GM21529 (cell line): ENCODE data around the gene KLHL17.
"Not testable (repeated sequence)": the region's sequence is repeated elsewhere in the genome, so short reads cannot be mapped to it uniquely, and the experiment has no call there.

Experiments used
- ATAC-seq: cut with Tn5 transposase; IDR thresholded peaks from one replicate; pipeline ENCODE4 v1.9.1; 2021; ENCODE audit not compliant: unreplicated experiment

Gene KLHL17

GRCh38 chr1:980137-980571 is 19.8 kb downstream of the KLHL17 start:
- ATAC-seq: no peak

GRCh38 chr1:980602-981395 is 20.4 kb downstream of the KLHL17 start:
- ATAC-seq: no peak

- no peak for ATAC-seq
Observed at GRCh38 chr1:981491-981954, 21.1 kb downstream of the KLHL17 start.

GRCh38 chr1:981955-982558 is 21.7 kb downstream of the KLHL17 start, which contains the start of gene PERM1:
Gene PERM1 (minus strand): TSS chr1:982093. CDS start chr1:981029, 1,064 bp downstream.
- ATAC-seq: no peak

- no peak for ATAC-seq
Observed at GRCh38 chr1:982765-983436, 22.5 kb downstream of the KLHL17 start.

GRCh38 chr1:983798-984475 is 23.6 kb downstream of the KLHL17 start:
- ATAC-seq: no peak

GRCh38 chr1:984476-984814 is 24.1 kb downstream of the KLHL17 start:
- no peak for ATAC-seq

- ATAC-seq: no peak
Observed at GRCh38 chr1:985126-985525, 24.7 kb downstream of the KLHL17 start.

GRCh38 chr1:988061-988460 is 27.7 kb downstream of the KLHL17 start:
- ATAC-seq: not testable (repeated sequence)

GRCh38 chr1:991275-991674 is 30.9 kb downstream of the KLHL17 start:
- ATAC-seq: not testable (repeated sequence)

- ATAC-seq: no peak
Observed at GRCh38 chr1:991895-992294, 31.5 kb downstream of the KLHL17 start.

- no peak for ATAC-seq
Observed at GRCh38 chr1:992362-992761, 32.0 kb downstream of the KLHL17 start.

- ATAC-seq: no peak
Observed at GRCh38 chr1:993379-993995, 33.1 kb downstream of the KLHL17 start.

GRCh38 chr1:994546-994945 is 34.2 kb downstream of the KLHL17 start:
- not testable (repeated sequence) for ATAC-seq

GRCh38 chr1:995665-996633 is 35.6 kb downstream of the KLHL17 start:
- ATAC-seq: no peak

GRCh38 chr1:996851-997712 is 36.7 kb downstream of the KLHL17 start:
- no peak for ATAC-seq

- no peak for ATAC-seq
Observed at GRCh38 chr1:997713-997992, 37.3 kb downstream of the KLHL17 start.

GRCh38 chr1:997993-998744 is 37.8 kb downstream of the KLHL17 start:
- no peak for ATAC-seq

GRCh38 chr1:998745-998994 is 38.3 kb downstream of the KLHL17 start:
- ATAC-seq: no peak
